Measurements from ENCODE around the gene LRRC1. TPM values are rescaled to one million over a fixed set of nuclear protein-coding genes. Genes with fewer than 3 reads are reported as not detected.

Gene LRRC1
- total RNA-seq, 1 experiment from 2014 or later = 10.3 TPM

- H4K91ac ChIP-seq (ENCODE audit: insufficient read length, low read depth, low read length) = no peak overlapping the region
- Mint-ChIP-seq H3K4me3 (no peak overlapping the region), H3K36me3 (ENCODE audit: insufficient read depth in 1 of 3, low read depth in 3 of 3) (no peaks in the 10 kb centered on the region; a peak in 1 of 7 replicates), H3K27me3 (ENCODE audit: low read depth) (no peaks in the 10 kb centered on the region; the same call in 1 of the 2 replicates), H3K27ac (no peak overlapping the region), H3K4me1 (peaks cover 0 to 2% of the 10 kb centered on the region in 2 experiments; a peak in 2 of 4 replicates), H3K9me3 (no peaks in the 10 kb centered on the region)
- H3K9me3 ChIP-seq (ENCODE audit: control insufficient read depth, low read depth, low read length) = no peaks in the 10 kb centered on the region
- H3K23me2 ChIP-seq (ENCODE audit: insufficient read length, low read depth, low read length, poor library complexity, severe bottlenecking) = no peaks in the 10 kb centered on the region
- no peak overlapping the region for H3K9ac ChIP-seq (ENCODE audit: extremely low read depth, insufficient read length, low read length)
- no CpG with 5 or more reads among the region's 3 CpGs for WGBS (ENCODE audit: extremely low coverage, insufficient read length, low lambda C conversion rate)
- no peak for DNase-seq
- H4K5ac ChIP-seq (ENCODE audit: insufficient read length, low read depth, low read length) = no peak overlapping the region
- no peaks in the 10 kb centered on the region for H4K20me1 ChIP-seq (ENCODE audit: control insufficient read depth, insufficient read depth, insufficient read length)
- no peaks in the 10 kb centered on the region for H3K4me1 ChIP-seq (ENCODE audit: insufficient read depth, low read length)
- no peak overlapping the region for H2BK15ac ChIP-seq (ENCODE audit: low read depth, low read length)
- no peak overlapping the region for H2BK120ac ChIP-seq (ENCODE audit: low read depth, low read length, poor library complexity, severe bottlenecking)
- H2BK5ac ChIP-seq (ENCODE audit: insufficient read length, low read length) = no peak overlapping the region
- no peak overlapping the region for H2AK5ac ChIP-seq (ENCODE audit: insufficient read length, low read length)
- no peak overlapping the region for H3K14ac ChIP-seq (ENCODE audit: insufficient read depth, low read length)
- H3K18ac ChIP-seq (ENCODE audit: insufficient read length, low read depth, low read length) = no peak overlapping the region
- no peak overlapping the region for H4K8ac ChIP-seq (replicated peaks; ENCODE audit: insufficient read length, low read depth, low read length)
- H3K56ac ChIP-seq (ENCODE audit: insufficient read length, low read depth, low read length) = no peak overlapping the region
- no peak overlapping the region for H3T11ph ChIP-seq (ENCODE audit: low read length)
- no peak overlapping the region for H2BK12ac ChIP-seq (ENCODE audit: insufficient read length, low read depth, low read length)
- H3K27me3 ChIP-seq (ENCODE audit: insufficient read depth, low read length) = no peaks in the 10 kb centered on the region
- H3K27ac ChIP-seq (ENCODE audit: insufficient read length, low read depth, low read length) = no peak overlapping the region
- no peak overlapping the region for H3K4me2 ChIP-seq (ENCODE audit: insufficient read depth, insufficient read length, low read length)
- no peak overlapping the region for H2AFZ ChIP-seq (ENCODE audit: low read length)
- H3K79me1 ChIP-seq (ENCODE audit: insufficient read depth, low read depth, low read length, poor library complexity, severe bottlenecking) = no peaks in the 10 kb centered on the region
- no peak; the same call in 2 of the 3 replicates for TF ChIP-seq CTCF (conservative IDR thresholded peaks at IDR 0.05)
- H2BK20ac ChIP-seq (ENCODE audit: low read depth, low read length, poor library complexity, severe bottlenecking) = no peak overlapping the region
- no peak overlapping the region for H3K4ac ChIP-seq (ENCODE audit: low read depth, low read length)
- no peaks in the 10 kb centered on the region for H3K79me2 ChIP-seq (ENCODE audit: insufficient read depth, low read length)
- no peak overlapping the region for H3K23ac ChIP-seq (ENCODE audit: insufficient read length, low read depth, low read length)
Measured at GRCh38 chr6:53939830-53940229, 145.0 kb downstream of the LRRC1 start.

Measured in H9 (cell line).